Measurements from ENCODE around the gene U2AF2.
A peak's percentile ranks its signal among the peaks of the same experiment; 100 is the strongest.

The U2AF2 gene

GRCh38 chr19:55676383-55676782 is 21.5 kb downstream of the U2AF2 start:
- Histone ChIP-seq H3K27ac (ENCODE audit: low read length) (peak overlapping the region; percentile 92), H4K20me1 (ENCODE audit: insufficient read depth, low read length) (peaks cover 46% of the 10 kb centered on the region), H3K27me3 (ENCODE audit: low read depth, low read length) (no peaks in the 10 kb centered on the region), H3K9ac (ENCODE audit: low read length) (peak overlapping the region; percentile 93), H3K4me3 (ENCODE audit: low read length) (peak overlapping the region; percentile 99), H3K4me1 (ENCODE audit: low read length) (peaks cover 47% of the 10 kb centered on the region), H3K9me3 (ENCODE audit: insufficient read depth, low read length) (no peaks in the 10 kb centered on the region), H3K79me2 (ENCODE audit: low read length) (peaks cover 91% of the 10 kb centered on the region), H3K4me2 (ENCODE audit: low read length) (peak overlapping the region; percentile 93), H3K36me3 (replicated peaks; ENCODE audit: low read depth, low read length) (peaks cover 39% of the 10 kb centered on the region), H2AFZ (ENCODE audit: low read depth, low read length) (no peak overlapping the region)
- peak; percentile 39 for TF ChIP-seq CTCF (IDR thresholded peaks at IDR 0.05; ENCODE audit: low read depth, low read length)
- TF ChIP-seq EZH2phosphoT487 (IDR thresholded peaks at IDR 0.05; ENCODE audit: low read depth) = no peak

- Histone ChIP-seq H3K27ac (ENCODE audit: low read length) (peak overlapping the region; percentile 92), H3K9me3 (ENCODE audit: insufficient read depth, low read length) (no peaks in the 10 kb centered on the region), H3K4me1 (ENCODE audit: low read length) (peaks cover 47% of the 10 kb centered on the region), H3K9ac (ENCODE audit: low read length) (peak overlapping the region; percentile 93), H2AFZ (ENCODE audit: low read depth, low read length) (no peak overlapping the region), H4K20me1 (ENCODE audit: insufficient read depth, low read length) (peaks cover 49% of the 10 kb centered on the region), H3K36me3 (replicated peaks; ENCODE audit: low read depth, low read length) (peaks cover 45% of the 10 kb centered on the region), H3K27me3 (ENCODE audit: low read depth, low read length) (no peaks in the 10 kb centered on the region), H3K4me2 (ENCODE audit: low read length) (peak overlapping the region; percentile 93), H3K79me2 (ENCODE audit: low read length) (peaks cover 91% of the 10 kb centered on the region), H3K4me3 (ENCODE audit: low read length) (peak overlapping the region; percentile 99)
- TF ChIP-seq EZH2phosphoT487 (IDR thresholded peaks at IDR 0.05; ENCODE audit: low read depth) (no peak), CTCF (IDR thresholded peaks at IDR 0.05; ENCODE audit: low read depth, low read length) (no peak)
Measured at GRCh38 chr19:55676889-55677505, 22.2 kb downstream of the U2AF2 start.

GRCh38 chr19:55677572-55678028 is 22.8 kb downstream of the U2AF2 start:
- peaks cover 44% of the 10 kb centered on the region for H3K36me3 ChIP-seq (replicated peaks; ENCODE audit: low read depth, low read length)
- peak overlapping the region; percentile 99 for H3K4me3 ChIP-seq (ENCODE audit: low read length)
- peak overlapping the region; percentile 92 for H3K27ac ChIP-seq (ENCODE audit: low read length)
- H2AFZ ChIP-seq (ENCODE audit: low read depth, low read length) = no peak overlapping the region
- H3K79me2 ChIP-seq (ENCODE audit: low read length) = peaks cover 90% of the 10 kb centered on the region
- H4K20me1 ChIP-seq (ENCODE audit: insufficient read depth, low read length) = peaks cover 48% of the 10 kb centered on the region
- H3K9me3 ChIP-seq (ENCODE audit: insufficient read depth, low read length) = no peaks in the 10 kb centered on the region
- peaks cover 47% of the 10 kb centered on the region for H3K4me1 ChIP-seq (ENCODE audit: low read length)
- TF ChIP-seq EZH2phosphoT487 (IDR thresholded peaks at IDR 0.05; ENCODE audit: low read depth) (no peak), CTCF (IDR thresholded peaks at IDR 0.05; ENCODE audit: low read depth, low read length) (no peak)
- H3K27me3 ChIP-seq (ENCODE audit: low read depth, low read length) = no peaks in the 10 kb centered on the region
- peak overlapping the region; percentile 93 for H3K4me2 ChIP-seq (ENCODE audit: low read length)
- peak overlapping the region; percentile 93 for H3K9ac ChIP-seq (ENCODE audit: low read length)

- H3K4me3 ChIP-seq (ENCODE audit: low read length) = peak overlapping the region; percentile 99
- H3K9me3 ChIP-seq (ENCODE audit: insufficient read depth, low read length) = no peaks in the 10 kb centered on the region
- H4K20me1 ChIP-seq (ENCODE audit: insufficient read depth, low read length) = peaks cover 47% of the 10 kb centered on the region
- peak overlapping the region; percentile 93 for H3K9ac ChIP-seq (ENCODE audit: low read length)
- peak overlapping the region; percentile 92 for H3K27ac ChIP-seq (ENCODE audit: low read length)
- no peak for TF ChIP-seq EZH2phosphoT487 (IDR thresholded peaks at IDR 0.05; ENCODE audit: low read depth)
- no peak; the same call in none of the 2 replicates for TF ChIP-seq CTCF (IDR thresholded peaks at IDR 0.05; ENCODE audit: low read depth, low read length)
- peak overlapping the region; percentile 93 for H3K4me2 ChIP-seq (ENCODE audit: low read length)
- peaks cover 46% of the 10 kb centered on the region for H3K4me1 ChIP-seq (ENCODE audit: low read length)
- peaks cover 88% of the 10 kb centered on the region for H3K79me2 ChIP-seq (ENCODE audit: low read length)
- H3K27me3 ChIP-seq (ENCODE audit: low read depth, low read length) = no peaks in the 10 kb centered on the region
- peaks cover 44% of the 10 kb centered on the region for H3K36me3 ChIP-seq (replicated peaks; ENCODE audit: low read depth, low read length)
- no peak overlapping the region for H2AFZ ChIP-seq (ENCODE audit: low read depth, low read length)
Measured at GRCh38 chr19:55678121-55678671, 23.4 kb downstream of the U2AF2 start.

Data from OCI-LY3 (cell line).